Measurements from ENCODE around the gene SOCS7.

DNA sequence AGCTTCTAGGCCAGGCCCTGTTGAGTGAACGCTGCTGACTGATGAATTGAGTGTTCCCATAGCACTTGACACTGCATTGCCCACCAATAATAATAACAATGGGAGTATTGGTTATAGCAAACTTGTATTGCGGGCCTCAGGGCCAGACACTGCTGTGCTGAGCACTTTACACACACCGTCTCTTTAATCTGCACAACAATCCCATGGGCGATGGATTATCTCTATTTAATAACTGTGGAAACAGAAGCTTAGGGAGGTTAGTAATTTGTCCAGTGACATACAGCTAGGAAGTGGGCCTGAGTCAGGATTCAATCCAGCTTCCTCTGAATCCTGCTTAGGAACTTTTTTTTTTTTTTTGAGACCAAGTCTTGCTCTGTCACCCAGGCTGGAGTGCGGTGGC lies 87.8 kb downstream of the SOCS7 start:
- TF ChIP-seq EZH2 (IDR thresholded peaks at IDR 0.05; ENCODE audit: low read length) = no peak
- TF ChIP-seq, protein P1, sequence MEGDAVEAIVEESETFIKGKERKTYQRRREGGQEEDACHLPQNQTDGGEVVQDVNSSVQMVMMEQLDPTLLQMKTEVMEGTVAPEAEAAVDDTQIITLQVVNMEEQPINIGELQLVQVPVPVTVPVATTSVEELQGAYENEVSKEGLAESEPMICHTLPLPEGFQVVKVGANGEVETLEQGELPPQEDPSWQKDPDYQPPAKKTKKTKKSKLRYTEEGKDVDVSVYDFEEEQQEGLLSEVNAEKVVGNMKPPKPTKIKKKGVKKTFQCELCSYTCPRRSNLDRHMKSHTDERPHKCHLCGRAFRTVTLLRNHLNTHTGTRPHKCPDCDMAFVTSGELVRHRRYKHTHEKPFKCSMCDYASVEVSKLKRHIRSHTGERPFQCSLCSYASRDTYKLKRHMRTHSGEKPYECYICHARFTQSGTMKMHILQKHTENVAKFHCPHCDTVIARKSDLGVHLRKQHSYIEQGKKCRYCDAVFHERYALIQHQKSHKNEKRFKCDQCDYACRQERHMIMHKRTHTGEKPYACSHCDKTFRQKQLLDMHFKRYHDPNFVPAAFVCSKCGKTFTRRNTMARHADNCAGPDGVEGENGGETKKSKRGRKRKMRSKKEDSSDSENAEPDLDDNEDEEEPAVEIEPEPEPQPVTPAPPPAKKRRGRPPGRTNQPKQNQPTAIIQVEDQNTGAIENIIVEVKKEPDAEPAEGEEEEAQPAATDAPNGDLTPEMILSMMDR (optimal IDR thresholded peaks at IDR 0.05 in 1 of 3, IDR thresholded peaks at IDR 0.05 in 1 of 3, conservative IDR thresholded peaks at IDR 0.05 in 1 of 3; ENCODE audit: extremely low read depth in 1 of 3, insufficient read depth in 2 of 3, low read length in 3 of 3) = no peak

Measured in keratinocyte (primary cell).